ENCODE measurements around the gene RERG.

RERG gene

DNA sequence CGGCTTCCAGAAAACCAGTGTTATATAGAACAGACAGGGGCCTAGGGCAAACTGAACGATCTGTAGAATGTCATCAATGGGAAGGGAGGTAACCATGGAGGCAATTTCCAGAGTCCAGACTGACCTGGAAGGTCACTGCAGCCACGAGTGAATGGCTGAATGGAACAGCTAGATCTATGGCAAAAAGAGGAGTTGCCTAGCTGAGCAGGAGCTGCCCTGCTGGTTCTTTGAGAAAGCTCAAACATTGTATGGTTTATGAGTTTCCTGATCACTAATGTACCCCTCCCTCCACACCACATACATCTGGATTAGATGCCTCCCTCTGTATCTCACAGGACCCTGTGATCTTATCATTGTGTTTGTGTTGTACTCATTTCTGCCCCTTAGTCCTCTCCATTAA is 1.0 kb upstream of the RERG start:
- no peak for DNase-seq (ENCODE audit: insufficient read length, low spot score)
- no peak for TF ChIP-seq PAX5 (IDR thresholded peaks at IDR 0.05; ENCODE audit: insufficient read depth, low read length, severe bottlenecking)
- no peak for TF ChIP-seq POLR2A (IDR thresholded peaks at IDR 0.05; ENCODE audit: low read depth, low read length)
- TF ChIP-seq TAF1 (IDR thresholded peaks at IDR 0.05; ENCODE audit: low read depth, low read length), result no peak
- TF ChIP-seq SPI1 (IDR thresholded peaks at IDR 0.05; ENCODE audit: low read depth, low read length), result no peak
- TF ChIP-seq POU2F2 (IDR thresholded peaks at IDR 0.05; ENCODE audit: low read depth, low read length), result no peak
- no peak for TF ChIP-seq POLR2AphosphoS5 (IDR thresholded peaks at IDR 0.05; ENCODE audit: low read depth, low read length)
- no peak for FAIRE-seq

DNA sequence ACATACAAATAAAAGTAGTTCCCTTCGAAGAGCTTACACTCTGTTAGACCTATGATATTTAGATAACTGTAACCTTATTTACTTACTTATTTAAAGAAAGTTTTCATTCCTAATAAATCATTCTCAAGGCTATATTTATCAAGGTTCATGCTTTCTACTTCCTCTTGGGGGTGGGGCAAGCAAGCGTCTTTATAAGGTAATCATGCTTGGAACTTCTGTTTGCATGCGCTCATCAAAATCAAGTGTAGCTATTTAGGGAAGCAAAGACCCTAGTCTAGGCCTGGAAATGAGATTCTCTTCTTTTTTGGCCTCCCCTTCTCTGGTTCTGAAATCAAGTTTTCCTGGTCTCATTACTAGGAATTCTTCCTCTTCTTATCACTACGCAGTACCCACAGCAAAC is 766 bp downstream of the RERG start:
- DNase-seq (ENCODE audit: insufficient read length, low spot score), result no peak
- FAIRE-seq, result no peak
- no peak for TF ChIP-seq TAF1 (IDR thresholded peaks at IDR 0.05; ENCODE audit: low read depth, low read length)
- no peak for TF ChIP-seq POLR2A (IDR thresholded peaks at IDR 0.05; ENCODE audit: low read depth, low read length)
- no peak for TF ChIP-seq PAX5 (IDR thresholded peaks at IDR 0.05; ENCODE audit: insufficient read depth, low read length, severe bottlenecking)
- no peak for TF ChIP-seq POU2F2 (IDR thresholded peaks at IDR 0.05; ENCODE audit: low read depth, low read length)
- no peak for TF ChIP-seq SPI1 (IDR thresholded peaks at IDR 0.05; ENCODE audit: low read depth, low read length)
- TF ChIP-seq POLR2AphosphoS5 (IDR thresholded peaks at IDR 0.05; ENCODE audit: low read depth, low read length), result no peak

DNA sequence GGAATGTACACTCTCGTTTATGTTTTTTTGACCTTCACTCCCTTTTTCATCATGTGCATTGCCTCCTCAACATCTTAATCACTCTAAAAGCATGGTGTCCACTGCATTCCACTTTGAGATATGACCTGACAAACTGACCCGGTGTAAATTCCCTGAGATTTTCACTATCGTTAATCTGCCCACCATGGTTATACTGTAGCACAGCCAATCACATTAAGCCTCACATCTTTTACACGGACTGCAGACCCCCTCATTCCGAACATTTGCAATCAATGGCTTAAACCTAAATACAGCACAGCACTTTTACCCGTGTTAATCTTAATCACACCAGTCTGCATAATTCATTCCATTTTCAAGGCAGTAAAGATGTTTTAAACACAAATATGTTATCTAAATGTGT is 2.4 kb downstream of the RERG start:
- FAIRE-seq (no peak), DNase-seq (ENCODE audit: insufficient read length, low spot score) (no peak)
- TF ChIP-seq PAX5 (IDR thresholded peaks at IDR 0.05; ENCODE audit: insufficient read depth, low read length, severe bottlenecking), result no peak
- TF ChIP-seq POLR2AphosphoS5 (IDR thresholded peaks at IDR 0.05; ENCODE audit: low read depth, low read length), result no peak
- TF ChIP-seq POLR2A (IDR thresholded peaks at IDR 0.05; ENCODE audit: low read depth, low read length), result no peak
- no peak for TF ChIP-seq TAF1 (IDR thresholded peaks at IDR 0.05; ENCODE audit: low read depth, low read length)
- TF ChIP-seq POU2F2 (IDR thresholded peaks at IDR 0.05; ENCODE audit: low read depth, low read length), result no peak
- TF ChIP-seq SPI1 (IDR thresholded peaks at IDR 0.05; ENCODE audit: low read depth, low read length), result no peak

DNA sequence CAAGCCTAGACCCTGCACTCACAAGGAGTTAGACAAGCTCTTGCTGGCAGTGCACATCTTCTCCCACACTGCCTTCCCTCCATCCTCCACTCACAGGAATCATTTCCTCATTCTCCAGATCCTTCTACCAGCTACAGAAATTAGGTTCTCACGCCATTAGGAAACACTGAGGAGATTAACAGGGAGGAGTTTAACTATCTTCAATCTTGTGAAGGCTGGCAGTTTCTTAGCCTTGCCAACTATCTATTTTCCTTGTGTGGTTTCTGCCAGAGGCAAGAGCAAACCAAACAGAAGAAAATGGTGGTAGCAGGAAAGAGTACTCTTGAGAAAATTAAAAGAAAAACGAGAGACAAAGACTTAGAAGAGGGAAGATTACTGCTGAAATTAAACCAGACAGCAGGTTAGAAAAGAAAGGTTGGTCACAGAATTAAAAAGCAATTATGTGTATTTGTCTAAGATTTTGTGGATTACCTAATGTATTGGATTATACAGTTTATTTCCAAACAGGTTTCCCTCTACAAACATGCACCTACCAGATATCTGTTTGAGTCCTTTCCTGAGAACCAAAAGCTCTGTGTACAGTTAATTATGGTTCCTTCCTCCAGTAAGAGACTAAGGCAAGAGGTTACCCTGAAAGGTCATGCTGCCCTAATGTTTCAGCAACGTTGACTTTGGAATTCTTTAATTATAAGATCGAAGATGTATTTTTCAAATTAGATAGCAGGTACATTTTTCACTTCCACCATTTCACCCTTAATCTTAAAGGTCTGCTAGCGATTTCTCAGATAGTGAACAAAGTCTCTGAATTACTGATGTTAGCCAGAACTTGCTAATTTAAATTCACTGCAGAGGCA is 5.0 kb downstream of the RERG start:
- FAIRE-seq, result no peak
- TF ChIP-seq POU2F2 (IDR thresholded peaks at IDR 0.05; ENCODE audit: low read depth, low read length) (no peak), TAF1 (IDR thresholded peaks at IDR 0.05; ENCODE audit: low read depth, low read length) (no peak), SPI1 (IDR thresholded peaks at IDR 0.05; ENCODE audit: low read depth, low read length) (no peak), PAX5 (IDR thresholded peaks at IDR 0.05; ENCODE audit: insufficient read depth, low read length, severe bottlenecking) (no peak), POLR2A (IDR thresholded peaks at IDR 0.05; ENCODE audit: low read depth, low read length) (no peak)

DNA sequence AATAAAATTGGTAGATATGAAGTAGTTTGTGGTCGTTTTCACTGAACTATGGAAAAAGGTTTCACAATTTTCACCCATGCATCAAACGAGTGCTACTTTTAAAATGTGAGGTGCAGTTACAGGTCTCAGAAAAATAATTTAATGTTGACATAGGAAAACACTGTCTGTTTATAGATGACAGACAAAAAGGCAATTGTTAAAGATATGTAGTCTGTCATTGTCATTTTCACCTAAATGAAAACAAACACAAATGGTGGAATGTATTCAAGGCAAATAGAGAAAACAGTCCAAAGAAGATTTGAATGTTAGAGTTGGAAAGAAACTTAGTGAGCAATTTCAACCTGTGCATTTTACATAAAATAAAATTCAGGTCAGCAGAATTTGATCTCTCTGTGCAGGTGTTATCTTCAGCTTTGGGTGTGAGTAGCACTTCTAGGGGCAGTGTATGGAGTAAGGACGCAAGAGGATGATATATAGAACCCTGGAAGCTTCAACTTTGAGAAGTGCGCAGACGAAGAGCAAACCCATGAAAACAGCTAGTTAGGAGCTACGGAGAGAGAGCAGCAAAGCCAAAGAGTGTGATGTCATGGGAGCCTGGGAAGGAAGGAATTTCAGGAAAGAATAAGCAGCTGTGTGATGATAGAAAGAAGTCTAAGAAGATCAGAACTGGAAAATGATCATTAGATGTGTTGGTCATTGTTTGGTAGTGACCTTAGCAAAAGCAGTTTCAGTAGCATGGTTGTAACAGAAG is 6.2 kb downstream of the RERG start:
- TF ChIP-seq PAX5 (IDR thresholded peaks at IDR 0.05; ENCODE audit: insufficient read depth, low read length, severe bottlenecking) (no peak), POU2F2 (IDR thresholded peaks at IDR 0.05; ENCODE audit: low read depth, low read length) (no peak), SPI1 (IDR thresholded peaks at IDR 0.05; ENCODE audit: low read depth, low read length) (no peak), POLR2A (IDR thresholded peaks at IDR 0.05; ENCODE audit: low read depth, low read length) (no peak), TAF1 (IDR thresholded peaks at IDR 0.05; ENCODE audit: low read depth, low read length) (no peak), POLR2AphosphoS5 (IDR thresholded peaks at IDR 0.05; ENCODE audit: low read depth, low read length) (no peak)
- FAIRE-seq (no peak), DNase-seq (ENCODE audit: insufficient read length, low spot score) (no peak)

More for the DNA sequence above, 5.0 kb downstream of the RERG start:
- DNase-seq (ENCODE audit: insufficient read length, low spot score), result no peak

DNA sequence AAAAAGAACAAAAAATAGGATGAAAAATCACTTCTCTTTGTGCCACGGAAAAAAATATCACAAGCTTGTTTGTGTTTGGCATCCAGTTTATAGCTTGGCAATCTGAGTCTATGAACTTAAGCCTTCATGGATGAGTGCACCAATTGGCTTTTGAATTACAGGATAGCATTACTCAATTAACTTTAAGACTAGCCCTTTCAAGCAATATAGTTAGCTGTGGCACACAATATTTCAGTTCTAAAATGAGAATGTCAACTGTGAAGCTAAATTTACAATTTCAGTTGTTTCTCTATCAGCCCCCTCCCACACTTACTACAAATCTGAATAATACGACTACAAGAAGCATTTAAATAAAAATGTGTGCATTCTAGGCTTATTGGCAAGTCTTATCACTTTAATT is 8.3 kb downstream of the RERG start:
- TF ChIP-seq SPI1 (IDR thresholded peaks at IDR 0.05; ENCODE audit: low read depth, low read length) (no peak), POLR2AphosphoS5 (IDR thresholded peaks at IDR 0.05; ENCODE audit: low read depth, low read length) (no peak), TAF1 (IDR thresholded peaks at IDR 0.05; ENCODE audit: low read depth, low read length) (no peak), POLR2A (IDR thresholded peaks at IDR 0.05; ENCODE audit: low read depth, low read length) (no peak), PAX5 (IDR thresholded peaks at IDR 0.05; ENCODE audit: insufficient read depth, low read length, severe bottlenecking) (no peak), POU2F2 (IDR thresholded peaks at IDR 0.05; ENCODE audit: low read depth, low read length) (no peak)
- FAIRE-seq (no peak), DNase-seq (ENCODE audit: insufficient read length, low spot score) (no peak)

DNA sequence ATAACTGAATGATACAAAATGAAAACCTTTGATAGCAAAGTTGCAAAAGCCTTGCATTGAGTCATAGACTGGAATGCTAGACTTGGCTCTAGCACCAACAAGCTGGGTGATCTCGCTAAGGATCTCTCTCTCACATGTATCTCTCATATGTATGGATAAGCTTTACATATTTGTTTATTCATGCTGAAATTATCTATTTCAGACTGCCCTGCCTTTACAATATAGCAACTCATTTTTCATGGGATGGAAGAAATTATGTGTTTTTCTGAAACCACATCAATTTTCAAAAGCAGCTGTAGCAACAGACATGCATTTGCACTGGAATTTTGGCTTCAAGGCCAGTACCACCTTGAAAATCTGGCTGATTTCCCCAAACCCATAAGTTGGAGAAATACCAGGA is 11.4 kb downstream of the RERG start:
- TF ChIP-seq TAF1 (IDR thresholded peaks at IDR 0.05; ENCODE audit: low read depth, low read length) (no peak), PAX5 (IDR thresholded peaks at IDR 0.05; ENCODE audit: insufficient read depth, low read length, severe bottlenecking) (no peak), POLR2AphosphoS5 (IDR thresholded peaks at IDR 0.05; ENCODE audit: low read depth, low read length) (no peak), SPI1 (IDR thresholded peaks at IDR 0.05; ENCODE audit: low read depth, low read length) (no peak), POU2F2 (IDR thresholded peaks at IDR 0.05; ENCODE audit: low read depth, low read length) (no peak), POLR2A (IDR thresholded peaks at IDR 0.05; ENCODE audit: low read depth, low read length) (no peak)
- DNase-seq (ENCODE audit: insufficient read length, low spot score) (no peak), FAIRE-seq (no peak)

DNA sequence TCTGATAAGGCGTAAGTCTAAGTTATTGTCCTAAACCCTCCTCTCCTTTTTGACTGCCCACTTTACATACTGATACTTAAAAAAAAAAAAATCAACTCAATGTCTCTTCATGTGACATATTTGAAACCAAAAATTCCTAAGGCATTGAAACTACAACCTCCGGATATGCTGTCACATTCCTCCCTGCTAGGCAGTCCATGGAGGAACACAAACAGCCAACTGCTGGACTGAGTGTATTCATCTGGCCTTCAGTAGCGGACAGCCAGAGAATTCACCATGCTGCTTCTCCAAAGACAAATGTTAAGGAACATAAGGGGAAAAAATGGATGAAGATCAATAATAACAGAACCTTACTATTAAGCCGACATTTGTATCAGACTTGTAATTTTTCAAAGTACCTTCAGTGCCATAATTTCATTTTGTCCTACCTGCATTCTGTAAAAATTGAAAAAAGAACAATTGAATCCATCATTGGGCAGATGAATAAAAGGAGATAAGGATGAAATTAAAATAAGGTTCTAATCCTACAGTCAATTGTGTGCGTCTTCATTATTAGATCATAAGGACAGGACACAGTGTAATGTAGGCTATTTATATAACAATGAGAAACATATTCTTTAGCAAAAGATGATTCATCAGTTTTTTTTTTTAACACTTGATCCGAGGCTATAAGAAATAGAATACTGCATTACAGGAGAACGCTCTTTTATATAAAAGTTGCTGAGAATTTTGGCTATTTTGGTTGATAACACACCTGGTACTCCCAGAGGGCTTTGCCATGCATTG is 12.2 kb downstream of the RERG start:
- DNase-seq (ENCODE audit: insufficient read length, low spot score), result no peak
- TF ChIP-seq POU2F2 (IDR thresholded peaks at IDR 0.05; ENCODE audit: low read depth, low read length) (no peak), SPI1 (IDR thresholded peaks at IDR 0.05; ENCODE audit: low read depth, low read length) (no peak), PAX5 (IDR thresholded peaks at IDR 0.05; ENCODE audit: insufficient read depth, low read length, severe bottlenecking) (no peak), POLR2A (IDR thresholded peaks at IDR 0.05; ENCODE audit: low read depth, low read length) (no peak), POLR2AphosphoS5 (IDR thresholded peaks at IDR 0.05; ENCODE audit: low read depth, low read length) (no peak), TAF1 (IDR thresholded peaks at IDR 0.05; ENCODE audit: low read depth, low read length) (no peak)
- FAIRE-seq, result no peak
